DOHH2 (cell line): ENCODE results near the gene NR4A2.

Experiments
- H3F3A ChIP-seq: fragments of 200-600 bp; sonication (generic), shearing (Covaris generic); 2 replicates; pipeline ENCODE4 v1.6.0; 2016; ENCODE audit warnings: antibody characterized with exemption, mild to moderate bottlenecking; ENCODE audit not compliant: control insufficient read depth, insufficient read depth
- H3K27ac ChIP-seq: fragments of 200-600 bp; sonication (generic); 2 replicates; pipeline ENCODE4 v1.5.1; 2014; ENCODE audit warnings: low read depth, mild to moderate bottlenecking, low read length, moderate library complexity
- H3K27me3 ChIP-seq: fragments of 200-600 bp; sonication (generic); 2 replicates; pipeline ENCODE4 v1.6.1; 2014; ENCODE audit warnings: mild to moderate bottlenecking, low read length, mixed read lengths; ENCODE audit not compliant: control insufficient read depth
- H3K36me3 ChIP-seq: fragments of 200-600 bp; sonication (generic); 2 replicates; pipeline ENCODE4 v1.6.1; 2014; ENCODE audit warnings: mild to moderate bottlenecking, low read length, moderate library complexity, mixed read lengths; ENCODE audit not compliant: control insufficient read depth
- H3K4me1 ChIP-seq: fragments of 200-600 bp; sonication (generic); 2 replicates; pipeline ENCODE4 v1.6.1; 2014; ENCODE audit warnings: mild to moderate bottlenecking, low read length, mixed read lengths; ENCODE audit not compliant: control insufficient read depth
- H3K4me2 ChIP-seq: fragments of 200-600 bp; sonication (generic); 2 replicates; pipeline ENCODE4 v1.6.0; 2014; ENCODE audit warnings: mild to moderate bottlenecking, low read length, moderate library complexity
- H3K4me3 ChIP-seq: fragments of 200-600 bp; sonication (generic); 2 replicates; pipeline ENCODE4 v1.5.1; 2014; ENCODE audit warnings: mild to moderate bottlenecking, low read length, mixed read lengths
- H3K79me2 ChIP-seq: fragments of 200-600 bp; sonication (generic); 2 replicates; pipeline ENCODE4 v1.6.1; 2014; ENCODE audit warnings: mild to moderate bottlenecking, low read length, mixed read lengths; ENCODE audit not compliant: control insufficient read depth
- H3K9me2 ChIP-seq: fragments of 200-600 bp; sonication (generic); replicated peaks from 2 replicates; pipeline ENCODE4 v1.6.1; 2014; ENCODE audit warnings: mild to moderate bottlenecking, low read length, mixed read lengths; ENCODE audit not compliant: control insufficient read depth
- H3K9me3 ChIP-seq: fragments of 200-600 bp; sonication (generic); 2 replicates; pipeline ENCODE4 v1.6.1; 2014; ENCODE audit warnings: antibody characterized with exemption, low read length, mixed read lengths; ENCODE audit not compliant: control insufficient read depth, insufficient read depth
- H4K20me1 ChIP-seq: fragments of 200-600 bp; sonication (generic); 2 replicates; pipeline ENCODE4 v1.6.0; 2014; ENCODE audit warnings: low read depth, mild to moderate bottlenecking, antibody characterized with exemption, low read length, moderate library complexity; ENCODE audit not compliant: control insufficient read depth, insufficient read depth
- EZH2phosphoT487 ChIP-seq: fragments of 200-600 bp; sonication (generic); IDR thresholded peaks from 2 replicates; pipeline ENCODE4 v1.6.1; 2017; ENCODE audit warnings: borderline replicate concordance, mild to moderate bottlenecking, antibody characterized with exemption, low read length, moderate library complexity, mixed read lengths
- TF ChIP-seq, protein P1 (sequence below): fragments of 200-600 bp; sonication (generic); IDR thresholded peaks from one replicate; pipeline ENCODE4 v1.5.1; 2014; ENCODE audit warnings: antibody characterized with exemption, mild to moderate bottlenecking, low read depth, low read length; ENCODE audit not compliant: poor library complexity, severe bottlenecking

Gene NR4A2

GRCh38 chr2:156349605-156350004 lies 17.1 kb upstream of the NR4A2 start:
- H4K20me1 ChIP-seq, result no peaks in the 10 kb centered on the region

DNA sequence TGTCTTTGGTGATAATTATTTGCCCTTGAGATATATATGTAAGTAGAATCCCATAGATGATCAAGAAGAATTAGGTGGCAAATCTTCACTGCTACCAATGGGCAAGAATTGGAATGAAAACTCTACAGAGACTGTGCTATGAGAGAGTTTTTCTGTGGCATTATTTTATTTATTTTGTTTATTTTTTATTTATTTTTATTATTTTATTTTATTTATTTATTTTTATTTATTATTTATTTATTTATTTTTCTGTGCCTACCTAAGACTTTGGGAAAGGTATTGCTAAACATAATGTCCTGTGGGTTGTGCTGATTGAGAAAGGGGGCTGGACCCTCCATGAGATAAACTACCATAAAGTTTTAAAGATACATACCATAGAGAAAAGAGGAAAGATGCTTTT lies 16.6 kb upstream of the NR4A2 start:
- H4K20me1 ChIP-seq, result no peaks in the 10 kb centered on the region
- no peak overlapping the region for H3K27ac ChIP-seq

More at GRCh38 chr2:156349605-156350004, 17.1 kb upstream of the NR4A2 start:
- H3K4me1 ChIP-seq, result no peaks in the 10 kb centered on the region
- H3K79me2 ChIP-seq, result no peaks in the 10 kb centered on the region
- H3K4me3 ChIP-seq, result no peak overlapping the region
- no peaks in the 10 kb centered on the region for H3K36me3 ChIP-seq
- H3F3A ChIP-seq, result no peaks in the 10 kb centered on the region
- H3K9me2 ChIP-seq, result no peaks in the 10 kb centered on the region
- H3K27ac ChIP-seq, result no peak overlapping the region
- peaks cover 7% of the 10 kb centered on the region; the same call in 1 of the 2 replicates for H3K27me3 ChIP-seq
- no peaks in the 10 kb centered on the region for H3K9me3 ChIP-seq
- no peak overlapping the region for H3K4me2 ChIP-seq
- no peak for TF ChIP-seq EZH2phosphoT487
- TF ChIP-seq, protein P1, sequence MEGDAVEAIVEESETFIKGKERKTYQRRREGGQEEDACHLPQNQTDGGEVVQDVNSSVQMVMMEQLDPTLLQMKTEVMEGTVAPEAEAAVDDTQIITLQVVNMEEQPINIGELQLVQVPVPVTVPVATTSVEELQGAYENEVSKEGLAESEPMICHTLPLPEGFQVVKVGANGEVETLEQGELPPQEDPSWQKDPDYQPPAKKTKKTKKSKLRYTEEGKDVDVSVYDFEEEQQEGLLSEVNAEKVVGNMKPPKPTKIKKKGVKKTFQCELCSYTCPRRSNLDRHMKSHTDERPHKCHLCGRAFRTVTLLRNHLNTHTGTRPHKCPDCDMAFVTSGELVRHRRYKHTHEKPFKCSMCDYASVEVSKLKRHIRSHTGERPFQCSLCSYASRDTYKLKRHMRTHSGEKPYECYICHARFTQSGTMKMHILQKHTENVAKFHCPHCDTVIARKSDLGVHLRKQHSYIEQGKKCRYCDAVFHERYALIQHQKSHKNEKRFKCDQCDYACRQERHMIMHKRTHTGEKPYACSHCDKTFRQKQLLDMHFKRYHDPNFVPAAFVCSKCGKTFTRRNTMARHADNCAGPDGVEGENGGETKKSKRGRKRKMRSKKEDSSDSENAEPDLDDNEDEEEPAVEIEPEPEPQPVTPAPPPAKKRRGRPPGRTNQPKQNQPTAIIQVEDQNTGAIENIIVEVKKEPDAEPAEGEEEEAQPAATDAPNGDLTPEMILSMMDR, result no peak

DNA sequence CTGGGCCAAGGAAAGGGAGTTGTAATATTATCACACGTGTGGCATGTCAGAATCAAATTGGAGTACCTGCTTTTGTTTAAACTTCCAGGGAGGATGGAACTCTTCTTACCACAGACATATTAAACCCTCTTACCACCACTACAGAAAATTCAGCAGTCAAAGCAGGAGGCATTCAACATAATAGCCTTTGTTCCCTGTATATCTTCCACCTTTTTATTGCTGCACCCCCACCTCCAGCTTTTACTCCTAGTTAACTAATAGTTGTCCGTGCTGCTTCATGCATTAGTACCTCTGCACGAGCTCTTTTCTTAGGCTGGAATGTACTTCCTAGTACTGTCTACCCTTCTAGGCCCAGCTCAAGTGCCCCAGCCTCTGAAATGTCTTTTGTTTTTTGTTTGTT lies 14.9 kb upstream of the NR4A2 start:
- no peaks in the 10 kb centered on the region for H3K9me3 ChIP-seq
- no peaks in the 10 kb centered on the region for H4K20me1 ChIP-seq
- H3F3A ChIP-seq, result peaks cover 9% of the 10 kb centered on the region
- no peak overlapping the region for H3K4me2 ChIP-seq
- H3K27ac ChIP-seq, result no peak overlapping the region
- H3K27me3 ChIP-seq, result peaks cover 25% of the 10 kb centered on the region
- H3K9me2 ChIP-seq, result no peaks in the 10 kb centered on the region
- no peaks in the 10 kb centered on the region for H3K79me2 ChIP-seq
- H3K4me1 ChIP-seq, result peaks cover 9% of the 10 kb centered on the region
- no peaks in the 10 kb centered on the region for H3K36me3 ChIP-seq
- TF ChIP-seq, protein P1, result no peak
- no peak for TF ChIP-seq EZH2phosphoT487
- no peak overlapping the region for H3K4me3 ChIP-seq

More for the DNA sequence above, 16.6 kb upstream of the NR4A2 start:
- H3K9me2 ChIP-seq, result no peaks in the 10 kb centered on the region
- H3K4me2 ChIP-seq, result no peak overlapping the region
- H3F3A ChIP-seq, result no peaks in the 10 kb centered on the region
- no peak overlapping the region for H3K4me3 ChIP-seq
- no peaks in the 10 kb centered on the region for H3K36me3 ChIP-seq
- H3K4me1 ChIP-seq, result no peaks in the 10 kb centered on the region
- TF ChIP-seq, protein P1, result no peak
- TF ChIP-seq EZH2phosphoT487, result no peak
- H3K27me3 ChIP-seq, result peaks cover 10% of the 10 kb centered on the region
- no peaks in the 10 kb centered on the region for H3K9me3 ChIP-seq
- H3K79me2 ChIP-seq, result no peaks in the 10 kb centered on the region

DNA sequence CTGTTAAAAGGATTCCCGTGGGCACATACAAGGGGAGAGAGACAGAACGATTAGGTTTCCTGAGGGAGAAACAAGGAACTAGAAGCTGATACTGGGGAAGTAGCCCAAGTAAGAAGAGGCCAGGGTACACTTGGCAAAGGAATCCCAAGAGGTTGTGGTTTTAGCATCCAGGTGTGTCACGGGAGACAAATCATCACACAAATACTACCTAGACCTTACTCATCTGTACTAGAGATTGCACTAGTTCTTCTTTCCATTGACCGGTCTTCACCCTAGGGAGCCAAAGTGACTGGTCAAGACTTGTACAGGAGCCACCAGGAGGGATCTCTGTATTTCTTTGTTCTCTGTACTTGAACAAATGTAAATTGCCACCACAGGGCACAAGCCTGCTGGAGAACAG lies 14.2 kb upstream of the NR4A2 start:
- Histone ChIP-seq H3K4me3 (no peak overlapping the region), H3K4me1 (peaks cover 9% of the 10 kb centered on the region), H3K4me2 (no peak overlapping the region), H3K9me3 (no peaks in the 10 kb centered on the region), H3K36me3 (no peaks in the 10 kb centered on the region), H4K20me1 (no peaks in the 10 kb centered on the region), H3K27me3 (peaks cover 28% of the 10 kb centered on the region), H3K27ac (no peak overlapping the region), H3K79me2 (no peaks in the 10 kb centered on the region), H3F3A (peaks cover 9% of the 10 kb centered on the region), H3K9me2 (no peaks in the 10 kb centered on the region)
- TF ChIP-seq EZH2phosphoT487, result no peak
- TF ChIP-seq, protein P1, result no peak
